ENCODE results near the gene PSMB8. TPM values are rescaled to one million over a fixed set of nuclear protein-coding genes. Genes with fewer than 3 reads are reported as not detected.
A peak's percentile ranks its signal among the peaks of the same experiment; 100 is the strongest.

The PSMB8 gene
- total and polyA plus RNA-seq, 8 donors = 7.4 to 40.2 (median 20.5) TPM

GRCh38 chr6:32844839-32845383, 1.1 kb upstream of the PSMB8 start:
- Histone ChIP-seq H3K27ac (peak overlapping the region; percentile 54 to 97 (median 82)), H3K36me3 (peaks cover 6 to 7% (median 7%) of the 10 kb centered on the region in 3 donors), H3K9me3 (no peaks in the 10 kb centered on the region), H3K4me1 (no peaks in the 10 kb centered on the region), H3K27me3 (no peaks in the 10 kb centered on the region), H3K4me3 (peak overlapping the region; percentile 32 to 92 (median 72))
- TF ChIP-seq CTCF (IDR thresholded peaks at IDR 0.05) = no peak
- DNase-seq (no peak), ATAC-seq (no peak), FAIRE-seq (no peak)
- WGBS, 2 donors = 28 to 33% methylated on average over 19 of the region's 19 CpGs
- intact Hi-C loops (cut with DNase I) = no loop called here

GRCh38 chr6:32843331-32843978, 392 bp downstream of the PSMB8 start:
- ATAC-seq (no peak), DNase-seq (peak in 1 of 6 donors; percentile 70), FAIRE-seq (no peak)
- Histone ChIP-seq H3K4me1 (no peaks in the 10 kb centered on the region), H3K36me3 (peaks cover 6 to 7% (median 7%) of the 10 kb centered on the region in 3 donors), H3K9me3 (no peaks in the 10 kb centered on the region), H3K27me3 (no peaks in the 10 kb centered on the region), H3K4me3 (peak overlapping the region; percentile 32 to 92 (median 72)), H3K27ac (peak overlapping the region; percentile 54 to 97 (median 82))
- intact Hi-C loops (cut with DNase I) = no loop called here
- WGBS, 2 donors = 12% methylated on average over 28 of the region's 28 CpGs
- TF ChIP-seq CTCF (IDR thresholded peaks at IDR 0.05) = no peak

GRCh38 chr6:32842690-32843089, 1.2 kb downstream of the PSMB8 start:
- TF ChIP-seq CTCF (IDR thresholded peaks at IDR 0.05) = no peak
- FAIRE-seq = no peak
- H3K4me1 ChIP-seq = peaks cover 0 to under 1% (median 0%) of the 10 kb centered on the region in 3 donors
- H3K27me3 ChIP-seq = no peaks in the 10 kb centered on the region
- peaks cover 6 to 7% (median 7%) of the 10 kb centered on the region in 3 donors for H3K36me3 ChIP-seq
- H3K9me3 ChIP-seq = no peaks in the 10 kb centered on the region
- no peak overlapping the region for H3K27ac ChIP-seq
- peak overlapping the region in 1 of 4 donors; percentile 70 for H3K4me3 ChIP-seq
- intact Hi-C loops (cut with DNase I) = no loop called here
- no peak for ATAC-seq
- WGBS, 2 donors = 87 to 90% methylated on average over 8 of the region's 8 CpGs
- DNase-seq = no peak

GRCh38 chr6:32842021-32842650, 1.7 kb downstream of the PSMB8 start:
- peaks cover 4% of the 10 kb centered on the region in 3 donors for H3K36me3 ChIP-seq
- intact Hi-C loops (cut with DNase I) = no loop called here
- no peak overlapping the region for H3K27ac ChIP-seq
- H3K4me1 ChIP-seq = peaks cover 0 to 3% (median 0%) of the 10 kb centered on the region in 3 donors
- H3K4me3 ChIP-seq = no peak overlapping the region
- TF ChIP-seq CTCF (IDR thresholded peaks at IDR 0.05) = no peak
- 91 to 92% methylated on average over 6 of the region's 6 CpGs for WGBS, 2 donors
- FAIRE-seq (no peak), ATAC-seq (no peak), DNase-seq (no peak)
- H3K27me3 ChIP-seq = no peaks in the 10 kb centered on the region
- no peaks in the 10 kb centered on the region for H3K9me3 ChIP-seq
